GM18907 (cell line): Measurements from ENCODE around the gene GALNTL6.
"Not testable (repeated sequence)": the region's sequence is repeated elsewhere in the genome, so short reads cannot be mapped to it uniquely, and the experiment has no call there.

Source experiments
- ATAC-seq: cut with Tn5 transposase; IDR thresholded peaks from one replicate; pipeline ENCODE4 v1.9.1; 2021; ENCODE audit warnings: mild to moderate bottlenecking, moderate library complexity; ENCODE audit not compliant: unreplicated experiment

GALNTL6 gene

GRCh38 chr4:172842779-172843178, 1029.6 kb downstream of the GALNTL6 start:
- ATAC-seq, result no peak

- no peak for ATAC-seq
These were observed 1030.0 kb downstream of the GALNTL6 start for GRCh38 chr4:172843192-172843591.

- no peak for ATAC-seq
These were observed 1031.4 kb downstream of the GALNTL6 start for GRCh38 chr4:172844556-172844955.

- ATAC-seq, result no peak
These were observed 1032.1 kb downstream of the GALNTL6 start for GRCh38 chr4:172845281-172845680.

GRCh38 chr4:172850838-172851237, 1037.6 kb downstream of the GALNTL6 start:
- no peak for ATAC-seq

GRCh38 chr4:172851534-172851933, 1038.3 kb downstream of the GALNTL6 start:
- ATAC-seq, result no peak

GRCh38 chr4:172857026-172857425, 1043.8 kb downstream of the GALNTL6 start:
- no peak for ATAC-seq

- no peak for ATAC-seq
These were observed 1045.6 kb downstream of the GALNTL6 start for GRCh38 chr4:172858731-172859230.

- ATAC-seq, result no peak
These were observed 1051.9 kb downstream of the GALNTL6 start for GRCh38 chr4:172865103-172865502.

GRCh38 chr4:172865531-172866127, 1052.4 kb downstream of the GALNTL6 start:
- no peak for ATAC-seq

GRCh38 chr4:172866421-172866820, 1053.2 kb downstream of the GALNTL6 start:
- no peak for ATAC-seq

GRCh38 chr4:172867835-172868234, 1054.6 kb downstream of the GALNTL6 start:
- ATAC-seq, result no peak

- no peak for ATAC-seq
These were observed 1055.1 kb downstream of the GALNTL6 start for GRCh38 chr4:172868271-172868670.

- ATAC-seq, result no peak
These were observed 1056.5 kb downstream of the GALNTL6 start for GRCh38 chr4:172869621-172870268.

- no peak for ATAC-seq
These were observed 1058.2 kb downstream of the GALNTL6 start for GRCh38 chr4:172871381-172871780.

- ATAC-seq, result no peak
These were observed 1061.7 kb downstream of the GALNTL6 start for GRCh38 chr4:172874944-172875343.

- no peak for ATAC-seq
These were observed 1063.2 kb downstream of the GALNTL6 start for GRCh38 chr4:172876394-172876793.

GRCh38 chr4:172881645-172882044, 1068.4 kb downstream of the GALNTL6 start:
- no peak for ATAC-seq

- not testable (repeated sequence) for ATAC-seq
These were observed 1074.2 kb downstream of the GALNTL6 start for GRCh38 chr4:172887358-172887757.

- no peak for ATAC-seq
These were observed 1074.8 kb downstream of the GALNTL6 start for GRCh38 chr4:172887959-172888358.

- ATAC-seq, result peak; percentile 49
These were observed 1079.1 kb downstream of the GALNTL6 start for GRCh38 chr4:172892300-172892699.

GRCh38 chr4:172895699-172896098, 1082.5 kb downstream of the GALNTL6 start:
- ATAC-seq, result no peak

GRCh38 chr4:172897046-172897445, 1083.8 kb downstream of the GALNTL6 start:
- ATAC-seq, result no peak
